ENCODE measurements around the gene ZFP14. TPM values are rescaled to one million over a fixed set of nuclear protein-coding genes. Genes with fewer than 3 reads are reported as not detected.

ZFP14 gene
- 1 to 10 TPM; 3.3 to 4.5 TPM for total RNA-seq

- CTCF ChIA-PET: interaction anchor here (1.0 to 1.3 kb wide), 3 partner anchors 9 to 39 kb away, joined by 3 to 4 read pairs (median 3); no protein-coding TSS in a partner anchor
- Mint-ChIP-seq H3K4me3 (peak within 1 kb of the TSS; percentile 93), H3K27ac (peak within 1 kb of the TSS; percentile 90), H3K27me3 (no peaks in the 10 kb centered on the region), H3K36me3 (peaks cover 19% of the 10 kb centered on the region), H3K4me1 (peaks cover 17% of the 10 kb centered on the region), H3K9me3 (ENCODE audit: low read depth) (peaks cover 13% of the 10 kb centered on the region)
- ATAC-seq: peak; percentile 99
- DNase-seq: peak; percentile 97
Observed at GRCh38 chr19:36378625-36379509, at the start of gene ZFP14. Gene ZFP14, minus strand, starts transcription at chr19:36379201. Its CDS starts 11,309 bp downstream, at chr19:36367892.

GRCh38 chr19:36423925-36424324 is 44.9 kb upstream of the ZFP14 start:
- CTCF ChIA-PET: no interaction called here
- Mint-ChIP-seq H3K9me3 (ENCODE audit: low read depth) (peaks cover 21% of the 10 kb centered on the region), H3K4me1 (peaks cover 8% of the 10 kb centered on the region), H3K27me3 (peaks cover 15% of the 10 kb centered on the region), H3K36me3 (peaks cover 21% of the 10 kb centered on the region), H3K27ac (no peak overlapping the region), H3K4me3 (no peak overlapping the region)
- DNase-seq (no peak), ATAC-seq (no peak)

- Mint-ChIP-seq H3K4me3 (peak overlapping the region; percentile 27), H3K27me3 (peaks cover 15% of the 10 kb centered on the region), H3K4me1 (peaks cover 24% of the 10 kb centered on the region), H3K9me3 (ENCODE audit: low read depth) (peaks cover 19% of the 10 kb centered on the region), H3K36me3 (peaks cover 26% of the 10 kb centered on the region), H3K27ac (no peak overlapping the region)
- CTCF ChIA-PET: no interaction called here
- ATAC-seq: no peak
- DNase-seq: no peak
Observed at GRCh38 chr19:36421749-36422481, 42.9 kb upstream of the ZFP14 start.

GRCh38 chr19:36420961-36421748 is 42.2 kb upstream of the ZFP14 start:
- ATAC-seq (no peak), DNase-seq (no peak)
- peaks cover 17% of the 10 kb centered on the region for H3K9me3 Mint-ChIP-seq (ENCODE audit: low read depth)
- CTCF ChIA-PET: no interaction called here
- peak overlapping the region; percentile 5 for H3K4me3 Mint-ChIP-seq
- H3K27me3 Mint-ChIP-seq: peaks cover 15% of the 10 kb centered on the region
- H3K27ac Mint-ChIP-seq: no peak overlapping the region
- H3K4me1 Mint-ChIP-seq: peaks cover 24% of the 10 kb centered on the region
- H3K36me3 Mint-ChIP-seq: peaks cover 28% of the 10 kb centered on the region

- peak within 1 kb of the TSS; percentile 95 for H3K4me3 Mint-ChIP-seq
- H3K4me1 Mint-ChIP-seq: peaks cover 24% of the 10 kb centered on the region
- peaks cover 16% of the 10 kb centered on the region for H3K9me3 Mint-ChIP-seq (ENCODE audit: low read depth)
- ATAC-seq: peak; percentile 94
- peak; percentile 85 for DNase-seq
- CTCF ChIA-PET: interaction anchor here (1.0 to 1.3 kb wide), 2 partner anchors 39 to 70 kb away, joined by 3 to 4 read pairs; partner anchors contain the start of gene ZFP14
- H3K36me3 Mint-ChIP-seq: peaks cover 43% of the 10 kb centered on the region
- peak within 1 kb of the TSS; percentile 97 for H3K27ac Mint-ChIP-seq
- peaks cover 15% of the 10 kb centered on the region for H3K27me3 Mint-ChIP-seq
Observed at GRCh38 chr19:36418287-36419001, 39.4 kb upstream of the ZFP14 start, which contains the start of gene ZFP82. Gene ZFP82, minus strand, starts transcription at chr19:36418644. Its CDS starts 8,855 bp downstream, at chr19:36409789.

- ATAC-seq (no peak), DNase-seq (peak; percentile 40)
- Mint-ChIP-seq H3K4me3 (peak overlapping the region; percentile 95), H3K36me3 (peaks cover 50% of the 10 kb centered on the region), H3K27ac (peak overlapping the region; percentile 97), H3K27me3 (peaks cover 15% of the 10 kb centered on the region), H3K9me3 (ENCODE audit: low read depth) (peaks cover 16% of the 10 kb centered on the region), H3K4me1 (peaks cover 24% of the 10 kb centered on the region)
- CTCF ChIA-PET: interaction anchor here (1.3 kb wide), 1 partner anchor 39 kb away, joined by 3 read pairs; the partner anchor contains the start of gene ZFP14
Observed at GRCh38 chr19:36417752-36418286, 38.8 kb upstream of the ZFP14 start.

- no peak overlapping the region for H3K27ac Mint-ChIP-seq
- ATAC-seq (no peak), DNase-seq (no peak)
- peaks cover 24% of the 10 kb centered on the region for H3K9me3 Mint-ChIP-seq (ENCODE audit: low read depth)
- no peaks in the 10 kb centered on the region for H3K27me3 Mint-ChIP-seq
- no peak overlapping the region for H3K4me3 Mint-ChIP-seq
- H3K4me1 Mint-ChIP-seq: no peaks in the 10 kb centered on the region
- CTCF ChIA-PET: no interaction called here
- peaks cover 77% of the 10 kb centered on the region for H3K36me3 Mint-ChIP-seq
Observed at GRCh38 chr19:36409841-36410240, 30.8 kb upstream of the ZFP14 start.

GRCh38 chr19:36408101-36408500 is 29.1 kb upstream of the ZFP14 start:
- Mint-ChIP-seq H3K36me3 (peaks cover 84% of the 10 kb centered on the region), H3K4me1 (no peaks in the 10 kb centered on the region), H3K4me3 (no peak overlapping the region), H3K27me3 (no peaks in the 10 kb centered on the region), H3K27ac (no peak overlapping the region), H3K9me3 (ENCODE audit: low read depth) (peaks cover 30% of the 10 kb centered on the region)
- no peak for DNase-seq
- ATAC-seq: no peak
- CTCF ChIA-PET: no interaction called here

- no peaks in the 10 kb centered on the region for H3K4me1 Mint-ChIP-seq
- no peak for ATAC-seq
- no peaks in the 10 kb centered on the region for H3K27me3 Mint-ChIP-seq
- peaks cover 90% of the 10 kb centered on the region for H3K36me3 Mint-ChIP-seq
- H3K27ac Mint-ChIP-seq: no peak overlapping the region
- CTCF ChIA-PET: no interaction called here
- peaks cover 30% of the 10 kb centered on the region for H3K9me3 Mint-ChIP-seq (ENCODE audit: low read depth)
- DNase-seq: no peak
- no peak overlapping the region for H3K4me3 Mint-ChIP-seq
Observed at GRCh38 chr19:36404498-36404897, 25.5 kb upstream of the ZFP14 start.

GRCh38 chr19:36401475-36401874 is 22.5 kb upstream of the ZFP14 start:
- CTCF ChIA-PET: no interaction called here
- H3K4me1 Mint-ChIP-seq: no peaks in the 10 kb centered on the region
- no peak overlapping the region for H3K4me3 Mint-ChIP-seq
- H3K9me3 Mint-ChIP-seq (ENCODE audit: low read depth): peaks cover 27% of the 10 kb centered on the region
- H3K36me3 Mint-ChIP-seq: peaks cover 87% of the 10 kb centered on the region
- ATAC-seq (no peak), DNase-seq (no peak)
- H3K27me3 Mint-ChIP-seq: no peaks in the 10 kb centered on the region
- H3K27ac Mint-ChIP-seq: no peak overlapping the region

GRCh38 chr19:36398571-36398970 is 19.6 kb upstream of the ZFP14 start:
- H3K4me1 Mint-ChIP-seq: no peaks in the 10 kb centered on the region
- H3K9me3 Mint-ChIP-seq (ENCODE audit: low read depth): peaks cover 37% of the 10 kb centered on the region
- DNase-seq (no peak), ATAC-seq (no peak)
- CTCF ChIA-PET: no interaction called here
- H3K27me3 Mint-ChIP-seq: no peaks in the 10 kb centered on the region
- peaks cover 83% of the 10 kb centered on the region for H3K36me3 Mint-ChIP-seq
- no peak overlapping the region for H3K4me3 Mint-ChIP-seq
- H3K27ac Mint-ChIP-seq: no peak overlapping the region

- Mint-ChIP-seq H3K36me3 (peaks cover 62% of the 10 kb centered on the region), H3K4me1 (no peaks in the 10 kb centered on the region), H3K4me3 (no peak overlapping the region), H3K9me3 (ENCODE audit: low read depth) (peaks cover 41% of the 10 kb centered on the region), H3K27ac (no peak overlapping the region), H3K27me3 (no peaks in the 10 kb centered on the region)
- DNase-seq (no peak), ATAC-seq (no peak)
- CTCF ChIA-PET: no interaction called here
Observed at GRCh38 chr19:36392916-36393673, 14.1 kb upstream of the ZFP14 start.

Data from activated CD8-positive, alpha-beta memory T cell treated with anti-CD3 and anti-CD28 coated beads, Interleukin-2, amount 10 ng/mL, durations not matched to agents 7 days and 5 days (primary cell).